GM11168 (cell line): ENCODE data around the gene ANKRD62.
"Not testable (repeated sequence)": the region's sequence is repeated elsewhere in the genome, so short reads cannot be mapped to it uniquely, and the experiment has no call there.

Experiments
- in situ Hi-C: fragments of 300-500 bp; cut with MboI; formaldehyde crosslinking; loops from one replicate; pipeline ENCODE4 v1.12.0; 2022; ENCODE audit warnings: low sequenced_read_pairs; ENCODE audit not compliant: unreplicated experiment

ANKRD62 gene

GRCh38 chr18:12091538-12092141, 2.0 kb upstream of the ANKRD62 start:
- in situ Hi-C loops, result no loop called here

GRCh38 chr18:12092398-12093229, 1.0 kb upstream of the ANKRD62 start:
- in situ Hi-C loops, result no loop called here

GRCh38 chr18:12098374-12098773, 4.7 kb downstream of the ANKRD62 start:
- in situ Hi-C loops, result no loop called here

- in situ Hi-C loops, result no loop called here
Observed at GRCh38 chr18:12099160-12099559, 5.5 kb downstream of the ANKRD62 start.

GRCh38 chr18:12101266-12101665, 7.6 kb downstream of the ANKRD62 start:
- in situ Hi-C loops, result loop anchor here (25.0 kb wide), 1 partner anchor 136 kb away; no protein-coding TSS in a partner anchor

GRCh38 chr18:12102136-12102842, 8.6 kb downstream of the ANKRD62 start:
- in situ Hi-C loops, result loop anchor here (25.0 kb wide), 1 partner anchor 135 kb away; no protein-coding TSS in a partner anchor

GRCh38 chr18:12106471-12106870, 12.8 kb downstream of the ANKRD62 start:
- in situ Hi-C loops, result loop anchor here (25.0 kb wide), 1 partner anchor 131 kb away; no protein-coding TSS in a partner anchor

GRCh38 chr18:12109836-12110235, 16.2 kb downstream of the ANKRD62 start:
- in situ Hi-C loops, result loop anchor here (25.0 kb wide), 1 partner anchor 127 kb away; no protein-coding TSS in a partner anchor

GRCh38 chr18:12113999-12114646, 20.5 kb downstream of the ANKRD62 start:
- in situ Hi-C loops, result loop anchor here (25.0 kb wide), 1 partner anchor 123 kb away; no protein-coding TSS in a partner anchor

GRCh38 chr18:12119358-12119757, 25.7 kb downstream of the ANKRD62 start:
- in situ Hi-C loops, result loop anchor here (25.0 kb wide), 1 partner anchor 118 kb away; no protein-coding TSS in a partner anchor

GRCh38 chr18:12121175-12122042, 27.8 kb downstream of the ANKRD62 start:
- in situ Hi-C loops, result loop anchor here (25.0 kb wide), 1 partner anchor 116 kb away; no protein-coding TSS in a partner anchor

- in situ Hi-C loops, result loop anchor here (25.0 kb wide), 1 partner anchor 115 kb away; no protein-coding TSS in a partner anchor
Observed at GRCh38 chr18:12122043-12122389, 28.4 kb downstream of the ANKRD62 start.

- in situ Hi-C loops, result not testable (repeated sequence)
Observed at GRCh38 chr18:12127647-12128046, 34.0 kb downstream of the ANKRD62 start.

GRCh38 chr18:12138831-12139230, 45.2 kb downstream of the ANKRD62 start:
- in situ Hi-C loops, result not testable (repeated sequence)

- in situ Hi-C loops, result not testable (repeated sequence)
Observed at GRCh38 chr18:12140866-12141265, 47.2 kb downstream of the ANKRD62 start.

GRCh38 chr18:12141778-12142177, 48.1 kb downstream of the ANKRD62 start:
- in situ Hi-C loops, result not testable (repeated sequence)

- in situ Hi-C loops, result not testable (repeated sequence)
Observed at GRCh38 chr18:12149431-12149830, 55.8 kb downstream of the ANKRD62 start.

- in situ Hi-C loops, result loop anchor here (10.0 kb wide), 1 partner anchor 90 kb away; no protein-coding TSS in a partner anchor
Observed at GRCh38 chr18:12154361-12154760, 60.7 kb downstream of the ANKRD62 start.

GRCh38 chr18:12155996-12156395, 62.4 kb downstream of the ANKRD62 start:
- in situ Hi-C loops, result loop anchor here (10.0 kb wide), 1 partner anchor 89 kb away; no protein-coding TSS in a partner anchor
